ENCODE results near the gene CACNA1D. TPM values are rescaled to one million over a fixed set of nuclear protein-coding genes. Genes with fewer than 3 reads are reported as not detected.

Gene CACNA1D
- total RNA-seq, 4 donors from 2014 or later: 12.7 to 98.9 (median 25.0) TPM

DNA sequence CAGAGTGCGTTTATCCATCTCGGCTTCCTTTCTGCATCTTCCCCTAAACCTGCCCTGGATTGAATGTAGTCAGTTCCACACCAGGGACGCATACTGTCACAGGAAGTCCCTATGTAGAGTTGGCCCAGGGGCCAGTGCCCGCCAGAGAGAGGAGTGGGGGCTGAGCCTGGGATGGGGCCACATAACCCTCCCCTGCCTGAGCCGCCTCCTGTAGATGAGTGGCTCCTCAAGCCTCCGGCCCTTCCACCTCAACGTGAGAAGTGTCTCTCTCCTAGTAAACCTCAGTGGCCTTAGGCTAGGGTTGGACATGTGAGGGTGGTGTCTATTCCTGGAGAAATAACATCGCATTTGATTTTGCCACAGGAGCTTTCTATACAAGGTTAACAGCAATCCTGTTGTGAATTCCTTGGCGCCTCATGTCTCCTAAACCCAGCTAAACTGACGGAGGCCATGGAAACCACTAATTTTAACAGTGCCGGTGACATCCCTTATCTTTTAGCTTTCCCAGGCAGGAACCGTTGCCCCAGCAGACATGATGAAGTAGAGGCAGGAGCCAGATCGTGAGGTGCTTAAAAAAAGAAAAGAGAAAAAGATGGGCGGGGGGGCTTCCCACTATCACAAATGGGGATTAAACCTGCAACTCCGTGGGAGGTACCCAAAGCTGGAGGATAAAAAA lies 180.7 kb downstream of the CACNA1D start:
- Histone ChIP-seq H3K4me1 (peaks cover 0 to 4% (median 0%) of the 10 kb centered on the region in 4 donors), H3K4me3 (no peak overlapping the region), H3K27ac (no peak overlapping the region), H3K9me3 (no peaks in the 10 kb centered on the region), H3K36me3 (no peaks in the 10 kb centered on the region), H3K27me3 (no peaks in the 10 kb centered on the region)
- TF ChIP-seq POLR2A (IDR thresholded peaks at IDR 0.05) (no peak), EP300 (IDR thresholded peaks at IDR 0.05; ENCODE audit: low read depth) (no peak), POLR2AphosphoS5 (IDR thresholded peaks at IDR 0.05) (no peak)
- TF ChIP-seq, protein P1, sequence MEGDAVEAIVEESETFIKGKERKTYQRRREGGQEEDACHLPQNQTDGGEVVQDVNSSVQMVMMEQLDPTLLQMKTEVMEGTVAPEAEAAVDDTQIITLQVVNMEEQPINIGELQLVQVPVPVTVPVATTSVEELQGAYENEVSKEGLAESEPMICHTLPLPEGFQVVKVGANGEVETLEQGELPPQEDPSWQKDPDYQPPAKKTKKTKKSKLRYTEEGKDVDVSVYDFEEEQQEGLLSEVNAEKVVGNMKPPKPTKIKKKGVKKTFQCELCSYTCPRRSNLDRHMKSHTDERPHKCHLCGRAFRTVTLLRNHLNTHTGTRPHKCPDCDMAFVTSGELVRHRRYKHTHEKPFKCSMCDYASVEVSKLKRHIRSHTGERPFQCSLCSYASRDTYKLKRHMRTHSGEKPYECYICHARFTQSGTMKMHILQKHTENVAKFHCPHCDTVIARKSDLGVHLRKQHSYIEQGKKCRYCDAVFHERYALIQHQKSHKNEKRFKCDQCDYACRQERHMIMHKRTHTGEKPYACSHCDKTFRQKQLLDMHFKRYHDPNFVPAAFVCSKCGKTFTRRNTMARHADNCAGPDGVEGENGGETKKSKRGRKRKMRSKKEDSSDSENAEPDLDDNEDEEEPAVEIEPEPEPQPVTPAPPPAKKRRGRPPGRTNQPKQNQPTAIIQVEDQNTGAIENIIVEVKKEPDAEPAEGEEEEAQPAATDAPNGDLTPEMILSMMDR (IDR thresholded peaks at IDR 0.05): no peak
- in situ Hi-C loops (cut with MboI; ENCODE audit: low pct_ligation_motif_present in 1 of 4, low pct_unique_long_range_greater_than_20kb in 1 of 4, low sequenced_read_pairs in 3 of 4) (no loop called here), intact Hi-C loops (cut with DNase I; ENCODE audit: low total_unique reads) (loop anchor here (10.0 kb wide), 1 partner anchor 70 kb away; no protein-coding TSS in a partner anchor)
- no peak for DNase-seq
- WGBS, 2 donors (ENCODE audit: low coverage in 1 of 2): 86 to 89% methylated on average over 9 to 15 of the region's 15 CpGs

DNA sequence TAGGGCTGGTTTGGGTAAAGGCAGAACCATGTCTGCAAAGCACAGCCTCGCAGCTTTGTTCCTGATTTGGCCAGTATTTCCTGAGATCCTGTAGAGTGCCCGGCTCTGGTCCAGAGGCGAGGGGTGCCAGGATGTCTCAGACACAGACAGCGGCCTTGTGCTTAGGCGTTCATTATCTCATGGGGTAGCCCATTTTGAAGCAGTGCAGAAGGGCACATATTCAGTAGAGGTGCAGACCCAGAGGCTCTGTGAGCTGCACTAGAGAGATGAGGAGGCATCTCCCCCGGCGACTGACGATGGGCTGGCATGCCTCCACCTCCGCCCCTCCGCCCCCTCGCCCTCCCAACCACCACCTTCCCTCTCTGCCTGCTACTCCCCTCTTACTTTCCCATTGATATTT lies 181.5 kb downstream of the CACNA1D start:
- WGBS, 2 donors (ENCODE audit: low coverage in 1 of 2): 85% methylated on average over 11 of the region's 11 CpGs; no CpG with 5 or more reads in 1 of the 2 donors
- peaks cover 0 to 6% (median 0%) of the 10 kb centered on the region in 4 donors for H3K4me1 ChIP-seq
- no peaks in the 10 kb centered on the region for H3K36me3 ChIP-seq
- no peak for DNase-seq
- in situ Hi-C loops (cut with MboI; ENCODE audit: low pct_ligation_motif_present in 1 of 4, low pct_unique_long_range_greater_than_20kb in 1 of 4, low sequenced_read_pairs in 3 of 4): no loop called here
- no peak overlapping the region for H3K27ac ChIP-seq
- no peaks in the 10 kb centered on the region for H3K9me3 ChIP-seq
- no peak overlapping the region for H3K4me3 ChIP-seq
- TF ChIP-seq, protein P1 (IDR thresholded peaks at IDR 0.05): no peak
- TF ChIP-seq POLR2AphosphoS5 (IDR thresholded peaks at IDR 0.05): no peak
- no peak for TF ChIP-seq EP300 (IDR thresholded peaks at IDR 0.05; ENCODE audit: low read depth)
- TF ChIP-seq POLR2A (IDR thresholded peaks at IDR 0.05): no peak
- H3K27me3 ChIP-seq: no peaks in the 10 kb centered on the region
- intact Hi-C loops (cut with DNase I; ENCODE audit: low total_unique reads): loop anchor here (10.0 kb wide), 1 partner anchor 71 kb away; no protein-coding TSS in a partner anchor

DNA sequence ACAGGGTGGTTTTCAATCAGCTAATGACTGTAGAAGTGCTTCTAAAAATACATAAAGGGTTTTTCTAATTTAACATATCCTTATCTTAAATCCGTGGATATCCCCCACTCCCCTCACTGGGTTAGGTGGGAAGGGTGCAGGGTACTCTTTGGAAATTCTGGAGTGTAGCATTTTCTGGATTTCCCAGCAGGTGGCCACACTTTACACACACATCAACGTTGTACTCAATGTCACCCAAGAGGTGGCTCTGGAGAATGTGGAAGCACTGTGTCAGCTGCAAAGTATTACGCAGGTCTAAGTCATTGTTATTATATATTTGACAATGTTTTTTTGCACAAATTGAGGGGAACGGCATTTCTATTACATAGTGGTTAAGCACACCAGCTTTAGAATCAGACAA lies 183.0 kb downstream of the CACNA1D start:
- TF ChIP-seq POLR2A (IDR thresholded peaks at IDR 0.05): no peak
- TF ChIP-seq, protein P1 (IDR thresholded peaks at IDR 0.05): peak in 1 of 5 experiments; percentile 11
- no peak for DNase-seq
- Histone ChIP-seq H3K9me3 (no peaks in the 10 kb centered on the region), H3K36me3 (no peaks in the 10 kb centered on the region), H3K27ac (no peak overlapping the region), H3K4me1 (peaks cover 0 to 6% (median 0%) of the 10 kb centered on the region in 4 donors), H3K27me3 (no peaks in the 10 kb centered on the region), H3K4me3 (no peak overlapping the region)
- intact Hi-C loops (cut with DNase I; ENCODE audit: low total_unique reads) (loop anchor here (10.0 kb wide), 1 partner anchor 73 kb away; no protein-coding TSS in a partner anchor), in situ Hi-C loops (cut with MboI; ENCODE audit: low pct_ligation_motif_present in 1 of 4, low pct_unique_long_range_greater_than_20kb in 1 of 4, low sequenced_read_pairs in 3 of 4) (no loop called here)
- 58 to 59% methylated on average over 3 to 4 of the region's 4 CpGs for WGBS, 2 donors (ENCODE audit: low coverage in 1 of 2)

DNA sequence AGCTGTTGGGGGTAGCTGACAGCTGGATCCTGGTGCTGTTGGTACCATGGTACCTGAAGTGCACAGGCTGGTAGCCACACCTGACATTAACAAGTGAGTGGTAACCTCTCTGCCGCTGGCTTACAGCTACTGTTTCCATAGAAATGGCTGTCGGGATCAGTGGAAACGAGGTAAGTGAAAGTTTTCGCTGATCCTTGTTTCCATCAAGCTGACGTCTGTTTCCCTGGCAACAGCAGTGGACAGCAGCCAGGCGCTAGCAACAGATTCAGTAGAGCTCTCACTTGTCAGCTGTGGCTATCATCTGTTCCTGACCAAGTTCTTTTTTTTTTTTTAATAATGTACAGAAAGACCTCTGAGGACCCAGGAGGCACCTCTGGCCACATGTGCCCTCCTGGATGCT lies 185.6 kb downstream of the CACNA1D start:
- intact Hi-C loops (cut with DNase I; ENCODE audit: low total_unique reads): no loop called here
- in situ Hi-C loops (cut with MboI; ENCODE audit: low pct_ligation_motif_present in 1 of 4, low pct_unique_long_range_greater_than_20kb in 1 of 4, low sequenced_read_pairs in 3 of 4): no loop called here
- Histone ChIP-seq H3K4me3 (no peak overlapping the region), H3K4me1 (peaks cover 0 to 6% (median 0%) of the 10 kb centered on the region in 4 donors), H3K9me3 (no peaks in the 10 kb centered on the region), H3K36me3 (no peaks in the 10 kb centered on the region), H3K27me3 (peaks cover 3% of the 10 kb centered on the region), H3K27ac (no peak overlapping the region)
- TF ChIP-seq EP300 (IDR thresholded peaks at IDR 0.05; ENCODE audit: low read depth): no peak
- 48 to 100% methylated on average over 1 to 6 of the region's 6 CpGs for WGBS, 2 donors (ENCODE audit: low coverage in 1 of 2)
- DNase-seq: no peak
